Activated CD4-positive, alpha-beta T cell treated with anti-CD3 and anti-CD28 coated beads, Interleukin-2, Interleukin-6, amounts not matched to agents 100 ng/mL and 50 ng/mL, durations not matched to agents 16 hours and 8 hours (primary cell): ENCODE measurements around the gene BCAR3.

Experiments
- DNase-seq: peaks from one replicate; pipeline ENCODE4 v3.0.0-alpha.2; 2020

BCAR3 gene

GRCh38 chr1:93681101-93681988, at the start of gene BCAR3:
Gene BCAR3, minus strand, starts transcription at chr1:93681837. Its CDS starts 6,907 bp downstream, at chr1:93674930.
- peak; percentile 32 for DNase-seq

GRCh38 chr1:93730621-93731020, 49.0 kb upstream of the BCAR3 start:
- DNase-seq = no peak

GRCh38 chr1:93729906-93730305, 48.3 kb upstream of the BCAR3 start:
- DNase-seq = no peak

- DNase-seq = no peak
These were observed 47.9 kb upstream of the BCAR3 start for GRCh38 chr1:93729502-93729901.

GRCh38 chr1:93728480-93729131, 47.0 kb upstream of the BCAR3 start:
- no peak for DNase-seq

- no peak for DNase-seq
These were observed 42.2 kb upstream of the BCAR3 start for GRCh38 chr1:93723733-93724270.

GRCh38 chr1:93723110-93723509, 41.5 kb upstream of the BCAR3 start:
- DNase-seq = no peak

- DNase-seq = no peak
These were observed 40.7 kb upstream of the BCAR3 start for GRCh38 chr1:93722081-93723031.

GRCh38 chr1:93720956-93721626, 39.5 kb upstream of the BCAR3 start:
- no peak for DNase-seq

- DNase-seq = no peak
These were observed 36.0 kb upstream of the BCAR3 start for GRCh38 chr1:93717640-93718039.

- DNase-seq = peak; percentile 81
These were observed 35.3 kb upstream of the BCAR3 start for GRCh38 chr1:93716941-93717368.

- no peak for DNase-seq
These were observed 34.5 kb upstream of the BCAR3 start for GRCh38 chr1:93716163-93716562.

- DNase-seq = peak; percentile 84
These were observed 34.0 kb upstream of the BCAR3 start for GRCh38 chr1:93715529-93716126.

- no peak for DNase-seq
These were observed 32.7 kb upstream of the BCAR3 start for GRCh38 chr1:93714356-93714755.

- no peak for DNase-seq
These were observed 31.7 kb upstream of the BCAR3 start for GRCh38 chr1:93713341-93713740.

- DNase-seq = no peak
These were observed 31.1 kb upstream of the BCAR3 start for GRCh38 chr1:93712741-93713140.

GRCh38 chr1:93710499-93711453, 29.1 kb upstream of the BCAR3 start:
- no peak for DNase-seq

GRCh38 chr1:93708734-93709481, 27.3 kb upstream of the BCAR3 start:
- peak; percentile 57 for DNase-seq

- DNase-seq = peak; percentile 71
These were observed 26.3 kb upstream of the BCAR3 start for GRCh38 chr1:93707956-93708355.
